Bronchial epithelial cell (primary cell): Measurements from ENCODE around the gene SLC23A2. TPM values are rescaled to one million over a fixed set of nuclear protein-coding genes. Genes with fewer than 3 reads are reported as not detected.

Experiments used
- DNase-seq: peaks from one replicate; pipeline ENCODE4 v3.0.0-alpha.2; 2010; ENCODE audit warnings: low read depth
- FAIRE-seq: peaks from 2 replicates; lab custom pipeline; 2011; peaks lifted over from hg19 to GRCh38; lab: Jason Lieb, UNC
- H3K27me3 ChIP-seq: 2 replicates; pipeline ENCODE4 v1.5.1; 2011; ENCODE audit warnings: low read length; ENCODE audit not compliant: control insufficient read depth, insufficient read depth
- H3K36me3 ChIP-seq: 2 replicates; pipeline ENCODE4 v1.5.1; 2011; ENCODE audit warnings: low read length; ENCODE audit not compliant: control insufficient read depth, insufficient read depth
- H3K4me3 ChIP-seq: 2 replicates; pipeline ENCODE4 v1.5.1; 2011; ENCODE audit warnings: mild to moderate bottlenecking, low read depth, low read length, control low read depth
- CTCF ChIP-seq: IDR thresholded peaks from 2 replicates; pipeline ENCODE4 v1.5.1; 2011; ENCODE audit warnings: mild to moderate bottlenecking, moderate library complexity, low read length, control low read depth, inconsistent platforms; ENCODE audit not compliant: insufficient read depth, severe bottlenecking
- total RNA-seq: library from RNA; depleted of rRNA; stranded (reverse); fragments of >200 nt; gene quantifications from 2 replicates; pipeline ENCODE4 v1.2.1, GENCODE V29; 2014

Gene SLC23A2
- total RNA-seq, 1 donor from 2014 or later: 7.6 TPM

GRCh38 chr20:4886771-4887527 lies 114.4 kb downstream of the SLC23A2 start:
- no peak overlapping the region for H3K4me3 ChIP-seq
- no peak for TF ChIP-seq CTCF
- H3K27me3 ChIP-seq: no peaks in the 10 kb centered on the region
- FAIRE-seq (peak; percentile 75), DNase-seq (no peak)
- peaks cover 4% of the 10 kb centered on the region for H3K36me3 ChIP-seq

- no peak overlapping the region for H3K4me3 ChIP-seq
- DNase-seq (no peak), FAIRE-seq (no peak)
- peaks cover 4% of the 10 kb centered on the region for H3K36me3 ChIP-seq
- H3K27me3 ChIP-seq: no peaks in the 10 kb centered on the region
- no peak for TF ChIP-seq CTCF
Measured at GRCh38 chr20:4885877-4886276, 115.4 kb downstream of the SLC23A2 start.

- Histone ChIP-seq H3K4me3 (no peak overlapping the region), H3K36me3 (peaks cover 3% of the 10 kb centered on the region), H3K27me3 (no peaks in the 10 kb centered on the region)
- TF ChIP-seq CTCF: no peak
- no peak for DNase-seq
- FAIRE-seq: no peak
Measured at GRCh38 chr20:4883546-4883945, 117.8 kb downstream of the SLC23A2 start.

- Histone ChIP-seq H3K4me3 (no peak overlapping the region), H3K27me3 (no peaks in the 10 kb centered on the region), H3K36me3 (peaks cover 3% of the 10 kb centered on the region)
- no peak for FAIRE-seq
- no peak for DNase-seq
- no peak for TF ChIP-seq CTCF
Measured at GRCh38 chr20:4883051-4883450, 118.3 kb downstream of the SLC23A2 start.

GRCh38 chr20:4881006-4881730 lies 120.1 kb downstream of the SLC23A2 start:
- TF ChIP-seq CTCF: no peak
- Histone ChIP-seq H3K27me3 (no peaks in the 10 kb centered on the region), H3K36me3 (peaks cover 3% of the 10 kb centered on the region), H3K4me3 (no peak overlapping the region)
- no peak for FAIRE-seq
- DNase-seq: no peak
